ENCODE data around the gene CDH3. TPM values are rescaled to one million over a fixed set of nuclear protein-coding genes. Genes with fewer than 3 reads are reported as not detected.

CDH3 gene
- total and polyA plus RNA-seq, 2 donors (not counting 1 experiment from before 2014, with no cell fraction given): 0.17 to 0.24 TPM

DNA sequence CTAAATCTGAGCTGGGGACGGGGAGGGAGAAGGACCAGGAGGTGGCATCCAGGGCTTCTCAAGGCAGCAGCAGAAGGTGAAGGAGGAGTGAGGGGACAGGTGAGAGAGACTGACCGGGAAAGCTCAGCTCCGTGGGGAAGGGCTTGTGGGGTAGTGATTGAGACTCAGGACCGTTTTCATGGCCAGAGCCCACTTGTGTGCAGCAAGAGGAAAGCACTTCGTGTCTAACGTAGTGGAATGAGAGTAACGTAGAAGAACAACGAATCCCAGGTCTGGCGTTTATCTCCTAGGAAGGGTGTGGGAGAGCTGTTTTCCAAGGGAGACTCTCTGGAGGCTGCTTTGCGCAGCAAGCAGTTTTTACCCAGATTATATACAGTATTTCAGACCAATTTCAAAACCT lies 1.3 kb upstream of the CDH3 start:
- H3K36me3 ChIP-seq (replicated peaks in 1 of 2; ENCODE audit: control extremely low read depth in 1 of 2, control insufficient read depth in 1 of 2, extremely low read depth in 1 of 2, insufficient read depth in 2 of 2, low read length in 1 of 2): no peaks in the 10 kb centered on the region
- ATAC-seq (ENCODE audit: low read depth): no peak
- no peak overlapping the region for H3K4me3 ChIP-seq (ENCODE audit: control extremely low read depth in 1 of 5, extremely low read depth in 1 of 5, insufficient read depth in 1 of 5, low read depth in 2 of 5, low read length in 4 of 5)
- no peak overlapping the region for H3K4me2 ChIP-seq (replicated peaks; ENCODE audit: low read depth, low read length, poor library complexity, severe bottlenecking)
- ChIA-PET CTCF (no interaction called here), POLR2A (no interaction called here)
- H4K20me1 ChIP-seq (ENCODE audit: control insufficient read depth, insufficient read depth, low read length, poor library complexity, severe bottlenecking): no peaks in the 10 kb centered on the region
- no peak overlapping the region for H3K9ac ChIP-seq (ENCODE audit: low read length)
- no peaks in the 10 kb centered on the region for H3K79me2 ChIP-seq (ENCODE audit: control insufficient read depth, insufficient read depth, low read length)
- H3K4me1 ChIP-seq (ENCODE audit: control insufficient read depth in 2 of 2, insufficient read depth in 2 of 2, low read length in 2 of 2): peaks cover 21 to 25% of the 10 kb centered on the region in 2 donors
- whole genome bisulfite sequencing (ENCODE audit: insufficient coverage): 23% methylated on average over 8 of the region's 10 CpGs
- DNase-seq: no peak
- H3K9me3 ChIP-seq (ENCODE audit: control extremely low read depth in 1 of 3, control insufficient read depth in 2 of 3, insufficient read depth in 1 of 3, low read length in 2 of 3): peaks cover 0 to 14% (median 0%) of the 10 kb centered on the region in 3 donors
- TF ChIP-seq CTCF (IDR thresholded peaks at IDR 0.05) (no peak), EZH2 (IDR thresholded peaks at IDR 0.05; ENCODE audit: borderline replicate concordance, insufficient read depth, low read depth, low read length, poor library complexity, severe bottlenecking) (no peak)
- H3K4me1 Mint-ChIP-seq: peaks cover 14% of the 10 kb centered on the region
- H3K27me3 Mint-ChIP-seq: peaks cover 49% of the 10 kb centered on the region
- no peak overlapping the region for H3K27ac Mint-ChIP-seq
- no peak overlapping the region for H2AFZ ChIP-seq (ENCODE audit: insufficient read depth, low read depth, low read length, poor library complexity, severe bottlenecking)
- H3K27ac ChIP-seq (ENCODE audit: low read length in 2 of 2): no peak overlapping the region
- H3K9me3 Mint-ChIP-seq (ENCODE audit: insufficient read depth): no peaks in the 10 kb centered on the region
- H3K27me3 ChIP-seq (replicated peaks in 1 of 4; ENCODE audit: control extremely low read depth in 1 of 4, control insufficient read depth in 3 of 4, insufficient read depth in 4 of 4, low read length in 3 of 4): peaks cover 0 to 72% (median 31%) of the 10 kb centered on the region in 4 experiments
- no peak overlapping the region for H3K4me3 Mint-ChIP-seq
- intact Hi-C loops (cut with micrococcal nuclease): no loop called here

DNA sequence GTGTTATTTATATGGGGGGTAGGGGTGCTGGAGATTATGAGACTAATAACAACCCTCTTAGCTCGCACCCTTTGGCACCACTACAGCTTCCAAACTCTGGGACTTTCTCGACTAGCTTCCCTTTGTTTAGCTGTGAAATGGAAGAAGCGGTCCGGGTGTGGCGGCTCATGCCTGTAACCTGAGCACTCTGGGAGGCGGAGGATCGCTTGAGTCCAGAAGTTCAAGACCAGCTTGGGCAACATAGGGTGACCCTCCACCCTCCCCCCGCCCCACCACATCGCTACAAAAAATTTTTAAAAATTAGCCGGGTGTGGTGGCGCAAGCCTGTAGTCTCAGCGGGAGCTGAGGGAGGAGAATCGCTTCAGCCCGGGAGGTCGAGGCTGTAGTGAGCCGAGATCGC lies 814 bp upstream of the CDH3 start:
- H3K27me3 ChIP-seq (replicated peaks in 1 of 4; ENCODE audit: control extremely low read depth in 1 of 4, control insufficient read depth in 3 of 4, insufficient read depth in 4 of 4, low read length in 3 of 4): peaks cover 0 to 72% (median 32%) of the 10 kb centered on the region in 4 experiments
- no peaks in the 10 kb centered on the region for H4K20me1 ChIP-seq (ENCODE audit: control insufficient read depth, insufficient read depth, low read length, poor library complexity, severe bottlenecking)
- H3K4me2 ChIP-seq (replicated peaks; ENCODE audit: low read depth, low read length, poor library complexity, severe bottlenecking): peak overlapping the region; percentile 77
- H3K9me3 ChIP-seq (ENCODE audit: control extremely low read depth in 1 of 3, control insufficient read depth in 2 of 3, insufficient read depth in 1 of 3, low read length in 2 of 3): peaks cover 0 to 14% (median 0%) of the 10 kb centered on the region in 3 donors
- H2AFZ ChIP-seq (ENCODE audit: insufficient read depth, low read depth, low read length, poor library complexity, severe bottlenecking): no peak overlapping the region
- H3K36me3 ChIP-seq (replicated peaks in 1 of 2; ENCODE audit: control extremely low read depth in 1 of 2, control insufficient read depth in 1 of 2, extremely low read depth in 1 of 2, insufficient read depth in 2 of 2, low read length in 1 of 2): no peaks in the 10 kb centered on the region
- peak overlapping the region; percentile 35 for H3K9ac ChIP-seq (ENCODE audit: low read length)
- ChIA-PET POLR2A (no interaction called here), CTCF (no interaction called here)
- no peak for DNase-seq
- Mint-ChIP-seq H3K4me1 (peaks cover 14% of the 10 kb centered on the region), H3K4me3 (peak overlapping the region; percentile 75), H3K27ac (no peak overlapping the region), H3K27me3 (peaks cover 54% of the 10 kb centered on the region), H3K9me3 (ENCODE audit: insufficient read depth) (no peaks in the 10 kb centered on the region)
- 5% methylated on average over 12 of the region's 17 CpGs for WGBS (ENCODE audit: insufficient coverage)
- intact Hi-C loops (cut with micrococcal nuclease): no loop called here
- no peak for ATAC-seq (ENCODE audit: low read depth)
- H3K27ac ChIP-seq (ENCODE audit: low read length in 2 of 2): no peak overlapping the region
- H3K4me1 ChIP-seq (ENCODE audit: control insufficient read depth in 2 of 2, insufficient read depth in 2 of 2, low read length in 2 of 2): peaks cover 21 to 25% of the 10 kb centered on the region in 2 donors
- H3K79me2 ChIP-seq (ENCODE audit: control insufficient read depth, insufficient read depth, low read length): no peaks in the 10 kb centered on the region
- TF ChIP-seq EZH2 (IDR thresholded peaks at IDR 0.05; ENCODE audit: borderline replicate concordance, insufficient read depth, low read depth, low read length, poor library complexity, severe bottlenecking) (no peak), CTCF (IDR thresholded peaks at IDR 0.05) (no peak)
- H3K4me3 ChIP-seq (ENCODE audit: control extremely low read depth in 1 of 5, extremely low read depth in 1 of 5, insufficient read depth in 1 of 5, low read depth in 2 of 5, low read length in 4 of 5): no peak overlapping the region
